GM18499 (cell line): ENCODE results near the gene PHKA2.
"Not testable (repeated sequence)": the region's sequence is repeated elsewhere in the genome, so short reads cannot be mapped to it uniquely, and the experiment has no call there.

Experiments used
- ATAC-seq: cut with Tn5 transposase; IDR thresholded peaks from one replicate; pipeline ENCODE4 v1.9.1; 2021; ENCODE audit warnings: moderate number of reproducible peaks; ENCODE audit not compliant: insufficient read depth, unreplicated experiment

The PHKA2 gene

DNA sequence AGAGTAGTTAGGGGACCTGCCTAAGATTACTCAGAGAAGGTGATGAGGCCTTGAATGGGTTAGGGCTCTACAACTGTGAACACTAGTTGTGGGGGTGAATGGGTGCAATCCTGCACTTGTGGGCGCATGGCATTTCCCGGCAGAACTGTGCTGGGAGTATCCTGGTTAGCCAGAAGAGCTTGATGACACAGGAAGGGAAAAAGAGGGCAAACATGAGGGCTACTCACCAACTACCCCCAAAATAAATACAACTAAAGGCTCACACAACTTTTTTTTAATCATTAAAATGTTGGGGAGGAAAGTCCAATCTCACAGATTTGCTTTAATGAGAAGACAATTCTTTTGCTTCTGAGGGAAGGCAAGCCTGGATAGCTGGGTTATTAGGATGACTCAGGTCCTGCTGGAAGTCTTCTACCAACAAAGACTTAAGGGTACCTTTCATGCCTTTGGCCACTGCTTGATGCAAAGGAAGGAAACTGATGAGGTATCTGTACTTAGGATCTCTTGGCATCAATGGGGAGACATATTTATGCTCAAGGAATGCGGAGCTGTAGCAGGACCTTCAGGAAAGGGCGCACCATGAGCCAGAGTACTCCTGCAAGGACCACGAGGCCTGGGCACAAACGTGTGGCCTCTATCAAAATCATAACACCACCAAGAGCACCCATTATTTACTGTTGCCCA, 2.6 kb downstream of the PHKA2 start:
- no peak for ATAC-seq

- not testable (repeated sequence) for ATAC-seq
These were observed 3.7 kb downstream of the PHKA2 start for GRCh38 chrX:18980262-18980661.

DNA sequence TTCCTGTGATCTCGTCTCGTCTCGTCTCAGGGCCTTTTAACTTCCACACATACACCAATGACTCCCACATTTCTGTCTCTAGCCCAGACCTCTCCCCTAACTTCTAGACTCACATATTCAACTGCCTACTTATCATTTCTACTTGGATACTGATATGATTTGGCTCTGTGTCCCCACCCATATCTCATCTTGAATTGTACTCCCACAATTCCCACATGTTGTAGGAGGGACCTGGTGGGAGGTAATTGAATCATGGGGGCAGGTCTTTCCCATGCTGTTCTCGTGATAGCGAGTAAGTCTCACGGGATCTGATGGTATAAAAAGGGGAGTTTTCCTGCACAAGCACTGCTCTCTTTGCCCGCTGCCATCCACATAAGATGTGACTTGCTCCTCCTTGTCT, 8.9 kb downstream of the PHKA2 start:
- ATAC-seq: no peak

GRCh38 chrX:18973527-18974192, 10.3 kb downstream of the PHKA2 start:
- ATAC-seq: no peak

DNA sequence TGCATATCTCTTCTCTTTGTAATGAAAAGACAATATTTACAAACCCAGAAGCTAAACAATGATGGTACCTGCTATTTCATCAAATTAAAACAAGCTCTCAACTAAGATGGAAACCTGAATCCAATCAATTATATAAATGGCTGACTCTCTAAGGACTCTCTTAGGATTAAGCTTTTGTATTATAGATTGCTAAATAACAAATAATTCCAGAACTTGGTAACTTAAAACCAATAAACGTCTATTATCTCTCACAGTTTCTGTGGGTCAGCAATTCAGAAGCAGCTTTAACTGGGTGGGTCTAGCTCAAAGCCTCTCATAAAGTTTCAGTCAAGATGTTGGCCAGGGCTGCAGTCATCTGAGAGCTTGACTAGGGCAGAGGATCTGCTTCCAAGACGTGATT, 12.4 kb downstream of the PHKA2 start:
- ATAC-seq: no peak

DNA sequence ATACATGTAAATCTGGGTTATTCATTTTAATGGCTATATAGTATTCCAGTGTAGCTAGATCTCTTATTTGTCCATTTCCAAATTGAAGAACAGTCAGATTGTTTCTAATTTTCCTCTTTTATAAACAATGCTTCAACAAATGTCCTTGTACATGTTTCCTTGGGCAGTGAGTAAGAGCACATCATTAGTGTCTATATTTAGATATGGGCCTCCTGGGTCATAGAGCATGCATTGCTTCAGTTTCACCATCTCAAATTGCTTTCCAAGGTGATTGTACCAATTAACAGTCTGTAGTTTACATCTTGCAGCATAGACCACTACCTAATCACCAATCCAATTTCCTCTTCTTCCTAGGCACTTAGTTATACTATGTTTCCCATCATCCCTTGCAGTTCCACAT, 13.4 kb downstream of the PHKA2 start:
- ATAC-seq: no peak

DNA sequence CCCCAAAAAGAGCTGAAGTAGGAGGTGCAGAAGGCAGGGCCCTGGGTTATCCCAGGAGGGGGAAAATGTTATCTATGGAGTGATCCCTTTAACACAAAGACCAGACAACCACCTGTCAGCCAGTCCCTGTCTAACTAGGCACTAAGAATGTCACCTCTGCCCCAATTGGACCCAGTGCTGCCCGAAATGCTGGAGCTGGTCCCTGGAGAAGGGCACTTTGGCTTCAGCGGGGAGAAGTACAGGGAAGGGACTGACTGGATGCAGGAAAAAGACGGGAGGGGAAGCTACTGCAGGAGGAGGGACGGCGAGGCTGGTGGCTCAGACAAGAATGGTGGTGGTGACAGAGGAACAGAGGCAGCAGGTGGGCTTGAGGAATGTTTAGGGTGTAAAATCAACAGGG, 17.3 kb downstream of the PHKA2 start:
- ATAC-seq: no peak

- no peak for ATAC-seq
These were observed 19.0 kb downstream of the PHKA2 start for GRCh38 chrX:18964901-18965300.

- ATAC-seq: no peak
These were observed 19.9 kb downstream of the PHKA2 start for GRCh38 chrX:18964026-18964425.

- ATAC-seq: no peak
These were observed 21.6 kb downstream of the PHKA2 start for GRCh38 chrX:18962329-18962728.

- no peak for ATAC-seq
These were observed 22.2 kb downstream of the PHKA2 start for GRCh38 chrX:18961686-18962085.

- ATAC-seq: no peak
These were observed 27.4 kb downstream of the PHKA2 start for GRCh38 chrX:18956303-18957032.

DNA sequence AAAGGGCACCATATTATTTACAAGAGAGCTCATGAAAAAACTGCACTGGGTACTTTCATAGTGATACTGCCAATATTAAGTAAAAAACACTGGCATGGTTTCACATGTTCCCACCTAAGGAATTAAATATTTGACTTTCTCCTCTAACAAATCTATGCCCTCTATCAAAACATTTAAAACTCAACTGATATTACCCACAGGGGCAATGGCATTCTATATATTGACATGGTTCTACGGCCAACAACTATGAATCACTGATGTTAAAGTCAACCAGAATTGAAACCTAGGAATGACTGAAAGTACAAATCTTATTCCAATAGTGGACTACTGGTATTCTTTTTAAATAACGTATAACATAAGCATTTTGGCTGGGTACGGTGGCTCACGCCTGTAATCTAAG, 28.2 kb downstream of the PHKA2 start:
- ATAC-seq: no peak

DNA sequence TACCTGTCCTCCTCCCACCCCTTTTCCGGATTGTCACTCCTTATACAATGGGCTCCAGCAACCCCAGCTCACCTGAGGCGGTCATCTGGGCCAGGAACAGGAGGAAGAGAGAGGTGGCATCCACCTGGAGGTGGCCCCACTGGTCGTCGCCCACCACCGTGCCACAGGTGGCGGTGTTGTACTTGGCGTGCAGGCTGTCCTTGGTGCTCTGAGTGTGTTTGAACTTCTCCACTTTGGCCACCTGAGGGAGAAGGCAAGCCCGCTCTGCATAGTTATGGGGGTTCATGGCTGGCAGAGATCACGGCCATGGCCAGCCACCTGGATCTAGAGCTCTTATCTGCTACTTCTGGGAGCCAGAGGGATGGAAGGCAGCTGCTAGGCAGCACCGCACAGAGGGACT, 32.9 kb downstream of the PHKA2 start:
- ATAC-seq: no peak

- no peak for ATAC-seq
These were observed 34.0 kb downstream of the PHKA2 start for GRCh38 chrX:18949944-18950301.

GRCh38 chrX:18949291-18949943, 34.5 kb downstream of the PHKA2 start:
- ATAC-seq: no peak

DNA sequence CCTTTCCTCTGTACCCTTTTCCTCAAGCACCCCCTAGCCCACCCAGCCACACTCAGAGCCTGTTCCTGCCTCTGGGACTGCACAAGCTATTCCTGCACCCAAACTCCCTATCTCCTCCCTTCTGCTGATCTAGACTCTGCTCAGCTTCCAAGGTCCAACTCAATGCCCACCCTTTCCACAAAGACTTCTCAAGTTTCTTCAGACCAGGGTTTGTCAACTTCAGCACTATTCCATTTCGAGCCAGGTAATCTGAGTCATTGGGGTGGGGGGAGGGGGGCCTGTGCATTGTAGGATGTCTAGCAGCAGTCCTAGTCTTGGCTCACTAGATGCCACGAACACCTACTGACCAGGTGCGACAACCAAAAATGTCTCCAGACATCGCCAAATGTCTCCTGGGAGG, 37.3 kb downstream of the PHKA2 start:
- no peak for ATAC-seq

DNA sequence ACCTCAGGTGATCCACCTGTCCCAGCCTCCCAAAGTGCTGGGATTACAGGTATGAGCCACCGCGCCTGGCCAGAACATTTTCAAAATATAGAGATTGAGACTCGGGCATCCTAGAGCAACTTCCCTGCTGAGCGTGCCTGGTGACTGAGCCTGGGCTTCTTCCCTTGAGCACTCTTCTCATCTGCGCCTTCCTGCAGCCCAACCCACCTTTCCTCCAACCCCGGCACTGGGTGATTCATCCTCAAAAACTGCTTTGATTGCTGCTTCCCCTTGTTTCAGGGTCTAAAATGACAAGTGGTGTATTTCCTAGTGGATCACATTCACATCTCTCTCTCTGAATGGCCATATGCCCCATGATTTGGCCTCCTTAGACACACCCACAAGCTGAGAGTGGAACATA, 37.8 kb downstream of the PHKA2 start:
- ATAC-seq: no peak

GRCh38 chrX:18945483-18945882, 38.4 kb downstream of the PHKA2 start:
- ATAC-seq: no peak

DNA sequence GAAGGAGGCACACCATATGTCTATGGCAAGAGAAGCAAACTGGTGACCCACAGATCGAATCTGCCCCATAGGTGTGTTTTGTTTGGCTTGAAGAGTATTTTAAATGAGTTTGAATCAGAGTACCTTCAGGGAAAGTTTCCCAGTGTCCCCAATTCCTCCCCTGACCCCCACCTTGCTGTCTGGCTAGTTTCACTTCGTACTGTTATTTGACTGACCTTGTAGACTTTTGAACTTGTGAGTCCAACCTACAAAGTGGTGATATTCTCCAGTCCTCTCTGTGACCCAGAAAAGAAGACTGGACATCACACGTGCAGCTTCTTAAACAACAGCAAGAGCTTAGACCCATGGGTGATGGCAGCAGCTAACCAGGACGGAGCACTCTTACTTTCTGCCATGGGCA, 39.4 kb downstream of the PHKA2 start:
- no peak for ATAC-seq

GRCh38 chrX:18941896-18942295, 42.0 kb downstream of the PHKA2 start:
- ATAC-seq: no peak
